Measurements from ENCODE around the gene DNASE2.
"Not testable (repeated sequence)": the region's sequence is repeated elsewhere in the genome, so short reads cannot be mapped to it uniquely, and the experiment has no call there.

The DNASE2 gene

GRCh38 chr19:12865746-12866415 is 15.4 kb downstream of the DNASE2 start:
- no peak for DNase-seq (ENCODE audit: low read depth in 2 of 2, low spot score in 1 of 2)

- no peak for DNase-seq (ENCODE audit: low read depth in 2 of 2, low spot score in 1 of 2)
Measured at GRCh38 chr19:12864721-12865715, 16.2 kb downstream of the DNASE2 start.

DNA sequence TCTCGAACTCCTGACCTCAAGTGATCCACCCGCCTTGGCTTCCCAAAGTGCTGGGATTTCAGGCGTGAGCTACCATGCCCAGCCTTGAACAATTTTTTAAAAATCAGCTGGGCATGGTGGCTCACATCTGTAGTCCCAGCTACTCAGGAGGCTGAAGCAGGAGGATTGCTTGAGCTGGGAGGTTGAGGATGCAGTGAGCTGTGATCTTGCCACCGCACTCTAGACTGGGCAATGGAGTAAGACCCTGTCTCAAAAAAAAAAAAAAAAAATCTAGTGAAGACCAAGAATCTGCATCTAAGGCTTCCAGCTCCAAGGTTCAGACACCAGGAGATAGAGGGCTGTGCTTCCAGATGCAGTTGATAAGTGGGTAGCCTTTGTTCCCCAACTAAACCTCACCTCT is 17.1 kb downstream of the DNASE2 start:
- DNase-seq (ENCODE audit: low read depth in 2 of 2, low spot score in 1 of 2) = no peak

DNA sequence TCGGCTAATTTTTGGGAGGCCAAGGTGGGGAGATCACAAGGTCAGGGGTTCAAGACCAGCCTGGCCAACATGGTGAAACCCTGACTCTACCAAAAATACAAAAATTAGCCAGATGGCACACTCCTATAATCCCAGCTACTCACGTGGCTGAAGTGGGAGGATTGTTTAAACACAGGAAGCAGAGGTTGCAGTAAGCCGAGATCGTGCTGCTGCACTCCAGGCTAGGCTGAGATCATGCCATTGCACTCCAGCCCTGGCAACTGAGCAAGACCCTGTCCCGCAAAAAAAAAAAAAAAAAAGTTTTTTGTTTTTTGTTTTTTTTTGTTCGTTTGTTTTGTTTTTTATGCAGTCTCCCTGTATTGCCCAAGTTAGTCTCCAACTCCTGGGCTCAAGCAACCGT is 21.7 kb downstream of the DNASE2 start:
- DNase-seq (ENCODE audit: low read depth in 2 of 2, low spot score in 1 of 2) = no peak

- DNase-seq (ENCODE audit: low read depth in 2 of 2, low spot score in 1 of 2) = no peak
Measured at GRCh38 chr19:12858041-12858928, 23.0 kb downstream of the DNASE2 start.

GRCh38 chr19:12856653-12857052 is 24.6 kb downstream of the DNASE2 start:
- no peak for DNase-seq (ENCODE audit: low read depth in 2 of 2, low spot score in 1 of 2)

DNA sequence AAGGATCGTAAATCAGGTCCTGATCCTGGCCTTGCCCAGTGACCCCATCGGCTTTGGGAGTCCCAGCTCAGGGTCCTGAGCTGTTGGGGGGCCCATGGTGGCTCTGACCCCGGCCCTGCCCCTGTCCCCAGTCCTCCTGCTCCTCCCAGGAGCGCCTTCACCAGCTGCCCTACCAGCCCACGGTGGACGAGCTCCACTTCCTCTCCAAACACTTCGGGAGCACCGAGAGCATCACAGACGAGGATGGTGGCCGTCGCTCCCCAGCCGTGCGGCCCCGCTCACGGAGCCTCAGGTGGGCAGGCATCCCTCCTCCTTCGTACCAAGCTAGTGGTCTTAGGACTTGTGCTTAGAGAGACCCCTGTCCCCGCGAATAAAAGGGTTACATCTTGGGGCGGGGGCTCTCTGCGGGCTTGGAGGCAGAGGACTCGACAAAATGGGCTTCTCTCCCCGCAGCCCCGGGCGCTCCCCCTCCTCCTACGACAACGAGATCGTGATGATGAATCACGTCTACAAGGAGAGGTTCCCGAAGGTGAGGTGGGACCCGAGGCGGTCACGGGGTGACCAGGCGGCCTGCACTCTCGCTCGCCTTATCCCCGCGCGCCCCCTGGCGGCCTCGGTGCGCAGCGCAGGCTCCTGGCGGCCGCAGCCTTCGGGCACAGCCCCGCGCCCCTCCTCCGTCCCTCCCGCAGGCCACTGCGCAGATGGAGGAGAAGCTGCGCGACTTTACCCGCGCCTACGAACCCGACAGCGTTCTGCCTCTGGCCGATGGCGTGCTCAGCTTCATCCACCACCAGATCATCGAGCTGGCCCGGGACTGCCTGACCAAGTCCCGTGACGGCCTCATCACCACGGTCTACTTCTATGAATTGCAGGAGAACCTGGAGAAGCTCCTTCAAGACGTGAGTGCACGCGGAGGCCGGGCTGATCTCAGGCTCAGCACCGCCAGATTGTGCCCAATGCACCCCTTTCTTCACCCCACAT is 33.8 kb downstream of the DNASE2 start:
- DNase-seq (ENCODE audit: low read depth in 2 of 2, low spot score in 1 of 2) = peak; percentile 66 to 70

- not testable (repeated sequence) for DNase-seq (ENCODE audit: low read depth in 2 of 2, low spot score in 1 of 2)
Measured at GRCh38 chr19:12846613-12847012, 34.6 kb downstream of the DNASE2 start.

DNA sequence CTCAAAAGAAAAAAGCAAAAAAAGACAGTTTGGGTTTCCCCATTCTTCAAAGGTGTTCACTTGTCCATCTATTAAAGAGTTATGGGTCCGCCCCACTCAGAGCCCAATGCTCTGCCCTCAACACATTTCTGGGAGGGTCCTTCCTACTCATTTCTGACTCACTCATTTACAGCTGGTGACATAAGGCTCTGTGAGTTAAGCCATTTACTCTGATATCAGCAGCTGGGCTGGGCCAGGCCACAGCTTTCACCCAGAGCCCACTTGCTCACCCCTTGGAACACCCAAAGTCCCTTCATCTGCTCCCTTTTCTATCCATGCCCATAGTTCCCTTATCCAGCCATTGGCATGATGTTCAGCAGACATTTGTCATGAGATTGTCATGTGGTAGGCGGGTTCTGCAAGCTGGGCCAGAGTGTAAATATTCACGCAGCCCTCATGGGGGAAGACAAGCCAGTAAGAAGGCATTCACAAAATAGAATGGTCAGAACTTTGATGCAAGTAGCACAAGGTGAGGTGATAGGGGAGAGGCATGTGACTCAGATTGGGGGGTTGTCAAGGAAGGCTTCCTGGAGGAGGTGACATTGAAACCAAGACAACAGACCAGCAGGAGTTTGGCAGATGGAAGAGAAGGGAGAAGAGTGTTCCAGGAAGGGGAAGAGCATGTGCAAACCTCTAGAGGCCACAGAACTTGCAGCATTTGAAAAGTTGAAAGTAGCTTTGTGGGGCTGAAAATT is 37.1 kb downstream of the DNASE2 start:
- no peak for DNase-seq (ENCODE audit: low read depth in 2 of 2, low spot score in 1 of 2)

DNA sequence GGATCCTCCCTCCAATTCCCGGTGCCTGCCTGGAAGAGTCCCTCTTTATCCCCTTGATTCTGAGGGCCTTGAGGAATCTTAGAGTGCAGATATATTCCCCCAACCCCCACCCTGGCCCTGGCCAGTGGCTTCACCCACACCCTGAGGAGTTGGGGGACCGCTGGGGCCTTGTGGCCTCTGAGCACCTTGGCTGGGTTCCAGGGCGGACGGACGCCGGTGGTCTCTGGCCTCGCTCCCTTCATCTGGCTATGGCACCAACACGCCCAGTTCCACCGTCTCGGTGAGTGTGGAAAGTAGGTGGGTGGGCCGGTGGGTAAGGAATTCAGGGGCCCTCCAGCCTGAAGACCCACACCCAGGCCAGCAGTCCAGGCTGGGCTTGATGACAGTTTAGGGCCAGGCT is 37.9 kb downstream of the DNASE2 start:
- no peak for DNase-seq (ENCODE audit: low read depth in 2 of 2, low spot score in 1 of 2)

DNA sequence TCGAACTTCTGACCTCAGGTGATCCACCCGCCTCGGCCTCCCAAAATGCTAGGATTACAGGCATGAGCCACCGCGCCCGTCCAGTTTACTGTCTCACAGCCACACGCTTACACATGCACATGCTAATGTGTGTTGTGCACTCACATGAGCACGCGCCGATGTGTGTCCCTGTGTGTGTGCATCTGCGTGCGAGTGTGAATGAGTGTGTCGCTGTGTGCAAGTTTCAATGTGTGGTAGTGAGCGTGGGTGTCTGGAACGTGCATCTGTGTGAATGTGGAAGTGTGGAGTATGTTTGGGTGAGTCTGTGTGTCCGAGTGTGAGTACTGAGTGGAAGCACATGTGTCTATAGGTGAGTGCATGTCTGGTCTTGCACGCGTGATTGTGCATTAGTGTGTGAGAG is 38.7 kb downstream of the DNASE2 start:
- DNase-seq (ENCODE audit: low read depth in 2 of 2, low spot score in 1 of 2) = no peak

GRCh38 chr19:12841094-12841493 is 40.2 kb downstream of the DNASE2 start:
- no peak for DNase-seq (ENCODE audit: low read depth in 2 of 2, low spot score in 1 of 2)

GRCh38 chr19:12840091-12841079 is 40.9 kb downstream of the DNASE2 start:
- no peak for DNase-seq (ENCODE audit: low read depth in 2 of 2, low spot score in 1 of 2)

- no peak for DNase-seq (ENCODE audit: low read depth in 2 of 2, low spot score in 1 of 2)
Measured at GRCh38 chr19:12838886-12839756, 42.1 kb downstream of the DNASE2 start.

- no peak for DNase-seq (ENCODE audit: low read depth in 2 of 2, low spot score in 1 of 2)
Measured at GRCh38 chr19:12838182-12838885, 42.9 kb downstream of the DNASE2 start, which contains the start of gene MAST1. Gene MAST1, plus strand, starts transcription at chr19:12838515. Its CDS starts 58 bp downstream, at chr19:12838573.

GRCh38 chr19:12837225-12837624 is 44.0 kb downstream of the DNASE2 start:
- no peak for DNase-seq (ENCODE audit: low read depth in 2 of 2, low spot score in 1 of 2)

GRCh38 chr19:12836529-12836863 is 44.8 kb downstream of the DNASE2 start:
- no peak for DNase-seq (ENCODE audit: low read depth in 2 of 2, low spot score in 1 of 2)

Data from stimulated activated CD8-positive, alpha-beta memory T cell treated with anti-CD3 and anti-CD28 coated beads, Interleukin-4, amount 100 ng/mL, for 4 hours (primary cell).